A549 (cell line): Measurements from ENCODE around the gene HOMER2. TPM values are rescaled to one million over a fixed set of nuclear protein-coding genes. Genes with fewer than 3 reads are reported as not detected.

Experiments used
- ATAC-seq, 2 experiments: fragments of 200-7000 bp in 1 of 2; fragments of >200 bp in 1 of 2; cut with Nextera tagmentation in 1 of 2; cut with Tn5 transposase in 1 of 2; 3 replicates each; pipeline versions ENCODE4 v1.8.0 to v1.9.1; 2018 to 2020; ENCODE audit warnings: mild to moderate bottlenecking in 1 of 2, moderate library complexity in 1 of 2
- CTCF ChIA-PET: fragments of 300-600 bp; sonication (Branson Sonifier 250); formaldehyde crosslinking; extraction: SDS; loops from one replicate; lab custom pipeline; 2021; ENCODE audit warnings: antibody characterized with exemption, inconsistent platforms; lab: Yijun Ruan, JAX
- POLR2A ChIA-PET: fragments of 350-600 bp; formaldehyde crosslinking; extraction: SDS; loops from one replicate; lab custom pipeline; 2021; ENCODE audit warnings: antibody characterized with exemption, inconsistent platforms; lab: Yijun Ruan, JAX
- DNase-seq, 2 experiments: peaks; one replicate each; pipeline versions ENCODE4 v3.0.0 to v3.0.0-alpha.2; 2011 to 2016; ENCODE audit warnings: low read depth in 1 of 2, low spot score in 1 of 2
- FAIRE-seq: peaks from 2 replicates; lab custom pipeline; 2011; peaks lifted over from hg19 to GRCh38; lab: Jason Lieb, UNC
- H3K27ac ChIP-seq, 2 experiments: fragments of >200 bp; sonication (Bioruptor Twin); formaldehyde crosslinking; 3 replicates each; pipeline ENCODE4 v1.5.1; 2016 to 2017
- H3K4me1 ChIP-seq: fragments of >200 bp; sonication (Bioruptor Twin); formaldehyde crosslinking; 3 replicates; pipeline ENCODE4 v1.6.1; 2016
- H3K4me2 ChIP-seq: fragments of >200 bp; sonication (Bioruptor Twin); formaldehyde crosslinking; 3 replicates; pipeline ENCODE4 v1.6.1; 2016
- H3K4me3 ChIP-seq: fragments of >200 bp; sonication (Bioruptor Twin); formaldehyde crosslinking; 3 replicates; pipeline ENCODE4 v1.5.1; 2016
- H3K9me3 ChIP-seq: fragments of >200 bp; sonication (Bioruptor Twin); formaldehyde crosslinking; 3 replicates; pipeline ENCODE4 v1.6.1; 2016
- CBX2 ChIP-seq: fragments of 200-600 bp; sonication (generic); IDR thresholded peaks from 2 replicates; pipeline ENCODE4 v1.6.1; 2016; ENCODE audit warnings: low read depth, mild to moderate bottlenecking, borderline replicate concordance
- E2F6 ChIP-seq: IDR thresholded peaks from 2 replicates; pipeline ENCODE4 v1.6.1; 2012; ENCODE audit warnings: low read depth, borderline replicate concordance
- EHMT2 ChIP-seq: fragments of 200-600 bp; sonication (generic); IDR thresholded peaks from 2 replicates; pipeline ENCODE4 v1.6.1; 2016; ENCODE audit warnings: antibody characterized with exemption, low read depth, mild to moderate bottlenecking, moderate library complexity
- ESRRA ChIP-seq: fragments of 150-350 bp; IDR thresholded peaks from 2 replicates; pipeline ENCODE4 v1.6.1; 2014; ENCODE audit warnings: mild to moderate bottlenecking, low read length, borderline replicate concordance
- FOSL2 ChIP-seq, 2 experiments: fragments of 450-650 bp in 1 of 2; fragments of >200 bp in 1 of 2; sonication (Bioruptor Twin) in 1 of 2; formaldehyde crosslinking; IDR thresholded peaks; 2 replicates each; pipeline versions ENCODE4 v1.5.0 to v1.6.1; 2016 to 2020; ENCODE audit warnings: mild to moderate bottlenecking in 1 of 2, moderate library complexity in 1 of 2
- HES2 ChIP-seq: fragments of >200 bp; sonication (Bioruptor Twin); formaldehyde crosslinking; IDR thresholded peaks from 2 replicates; pipeline ENCODE4 v1.6.1; 2016
- JUN ChIP-seq, 2 experiments: fragments of >200 bp; sonication (Bioruptor Twin); formaldehyde crosslinking; IDR thresholded peaks; 2 replicates in 1 of 2; 3 replicates in 1 of 2; pipeline ENCODE4 v1.6.1; 2016 to 2017
- MAFK ChIP-seq: fragments of 450-650 bp; IDR thresholded peaks from 2 replicates; pipeline ENCODE4 v1.6.1; 2014; ENCODE audit not compliant: partially characterized antibody
- POLR2A ChIP-seq: IDR thresholded peaks from 2 replicates; pipeline ENCODE4 v1.6.1; 2012; ENCODE audit warnings: mild to moderate bottlenecking, low read length
- POLR2AphosphoS2 ChIP-seq: conservative IDR thresholded peaks from 2 replicates; pipeline ENCODE4 v1.6.1; 2012; ENCODE audit warnings: low read length, improper control_type of control experiment, inconsistent platforms
- TFCP2L1 ChIP-seq: fragments of 250-450 bp; sonication (Bioruptor Pico); IDR thresholded peaks from 2 replicates; pipeline ENCODE4 v1.5.0; 2021; ENCODE audit warnings: mild to moderate bottlenecking
- ZFP36 ChIP-seq: fragments of 450-650 bp; IDR thresholded peaks from 2 replicates; pipeline ENCODE4 v1.6.1; 2014; ENCODE audit warnings: borderline replicate concordance; ENCODE audit not compliant: partially characterized antibody
- ZNF302 ChIP-seq: fragments of 250-450 bp; sonication (Bioruptor Pico); IDR thresholded peaks from 2 replicates; pipeline ENCODE4 v1.9.0; 2021; ENCODE audit warnings: inconsistent platforms, mild to moderate bottlenecking, moderate library complexity
- ZSCAN20 ChIP-seq: fragments of 250-450 bp; sonication (Bioruptor Pico); IDR thresholded peaks from 2 replicates; pipeline ENCODE4 v1.8.0; 2022; ENCODE audit warnings: mild to moderate bottlenecking, moderate library complexity
- WGBS: methylation state at CpG from one replicate; pipeline ENCODE4 v1.1.6; 2017; ENCODE audit errors: missing lambda C conversion rate; 5-methylcytosine and 5-hydroxymethylcytosine counted together
- polyA plus RNA-seq, 4 experiments: library from polyadenylated mRNA; depleted of rRNA in 3 of 4; stranded (reverse); fragments of >200 nt; fragmentation: RNase III in 1 of 4; extraction: RNeasy Plus Mini Kit Qiagen cat#74134 plus additional on column Dnase treatment in 1 of 4; gene quantifications; 2 replicates in 3 of 4; 3 replicates in 1 of 4; pipeline ENCODE4 v1.2.3, GENCODE V29; 2011 to 2017
- TF ChIP-seq, protein P1 (sequence below): IDR thresholded peaks from 2 replicates; pipeline ENCODE4 v1.6.1; 2012

Gene HOMER2
- polyA plus RNA-seq, 2 of the 4 experiments (the other 2 are of a cell fraction) = 9.4 to 15.4 TPM

GRCh38 chr15:82881747-82882146, 70.8 kb downstream of the HOMER2 start:
- 87% methylated on average over 2 of the region's 2 CpGs for WGBS
- Histone ChIP-seq H3K4me2 (no peak overlapping the region), H3K9me3 (no peaks in the 10 kb centered on the region), H3K27ac (no peak overlapping the region), H3K4me3 (no peak overlapping the region), H3K4me1 (no peaks in the 10 kb centered on the region)
- ATAC-seq (0 out of 6 replicates have a peak, but pooled peaks of 1 of the 2 experiments have one; percentile 34), DNase-seq (no peak), FAIRE-seq (no peak)
- no peak for TF ChIP-seq FOSL2 (IDR thresholded peaks at IDR 0.05)
- no peak for TF ChIP-seq FOSL2 (CRISPR knock-in tag; IDR thresholded peaks at IDR 0.05)
- CTCF ChIA-PET = interaction anchor here (0.6 kb wide), 1 partner anchor 51 kb away, joined by 3 read pairs; no protein-coding TSS in a partner anchor
- POLR2A ChIA-PET = no interaction called here

DNA sequence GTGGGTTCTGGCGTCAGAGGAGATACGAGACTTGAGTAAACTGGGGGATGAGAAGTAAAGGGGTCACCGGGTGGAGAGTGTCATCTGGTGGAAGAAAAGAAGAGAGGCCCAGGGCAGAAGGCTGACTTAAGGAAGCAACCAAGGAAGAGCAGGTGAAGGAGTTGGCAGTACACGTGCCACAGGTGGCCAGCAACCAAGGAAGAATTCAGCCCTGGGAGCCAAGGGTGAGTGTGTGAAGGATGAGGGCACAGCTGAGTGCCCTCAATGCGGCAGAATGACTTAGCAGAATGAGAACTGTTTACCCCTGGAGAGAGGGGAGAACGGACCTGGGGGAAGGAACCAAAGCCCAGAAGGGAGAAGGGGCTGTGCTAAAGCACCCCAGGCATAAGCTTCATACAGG, 71.8 kb downstream of the HOMER2 start:
- 65% methylated on average over 6 of the region's 6 CpGs for WGBS
- Histone ChIP-seq H3K27ac (no peak overlapping the region), H3K9me3 (no peaks in the 10 kb centered on the region), H3K4me1 (no peaks in the 10 kb centered on the region), H3K4me3 (no peak overlapping the region), H3K4me2 (no peak overlapping the region)
- DNase-seq = no peak
- ChIA-PET CTCF (interaction anchor here (0.5 kb wide), 1 partner anchor 85 kb away, joined by 3 read pairs; no protein-coding TSS in a partner anchor), POLR2A (no interaction called here)
- ATAC-seq = peak in 1 of 2 experiments; percentile 13; a peak in 1 of 6 replicates
- FAIRE-seq = no peak
- no peak for TF ChIP-seq ZFP36

DNA sequence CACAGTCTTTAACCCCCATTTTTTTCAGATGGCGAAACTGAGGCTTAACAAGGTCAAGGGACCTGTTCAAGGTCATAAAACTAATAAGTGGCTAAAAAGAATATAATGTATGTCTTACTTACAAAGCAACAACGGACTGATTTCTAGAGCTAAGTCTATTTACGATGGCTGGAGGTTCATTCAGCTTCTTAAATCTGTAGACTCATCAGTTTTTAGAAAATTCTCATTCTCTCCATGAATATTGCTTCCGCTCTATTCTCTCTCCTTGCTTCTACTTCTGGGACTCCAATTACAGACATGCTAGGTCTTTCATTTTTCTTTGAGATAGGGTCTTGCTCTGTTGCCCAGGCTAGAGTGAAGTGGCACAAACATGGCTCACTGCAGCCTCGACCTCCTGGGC, 74.2 kb downstream of the HOMER2 start:
- Histone ChIP-seq H3K27ac (no peak overlapping the region), H3K4me2 (no peak overlapping the region), H3K4me3 (no peak overlapping the region), H3K4me1 (no peaks in the 10 kb centered on the region), H3K9me3 (no peaks in the 10 kb centered on the region)
- ChIA-PET POLR2A (no interaction called here), CTCF (interaction anchor here (1.2 kb wide), 2 partner anchors 17 to 30 kb away, joined by 3 read pairs; no protein-coding TSS in a partner anchor)
- DNase-seq (no peak), ATAC-seq (no peak), FAIRE-seq (no peak)
- no peak for TF ChIP-seq E2F6
- TF ChIP-seq MAFK = peak; percentile 70
- TF ChIP-seq TFCP2L1 (CRISPR knock-in tag) = no peak
- 50% methylated on average over 5 of the region's 5 CpGs for WGBS

- H3K27ac ChIP-seq = no peak overlapping the region
- no peak overlapping the region for H3K4me3 ChIP-seq
- TF ChIP-seq CBX2 (no peak), HES2 (no peak), ZSCAN20 (CRISPR knock-in tag) (no peak), EHMT2 (no peak), ZNF302 (CRISPR knock-in tag) (no peak), JUN (IDR thresholded peaks at IDR 0.05) (no peak), POLR2A (no peak), MAFK (no peak), POLR2AphosphoS2 (no peak), ESRRA (no peak)
- TF ChIP-seq, protein P1, sequence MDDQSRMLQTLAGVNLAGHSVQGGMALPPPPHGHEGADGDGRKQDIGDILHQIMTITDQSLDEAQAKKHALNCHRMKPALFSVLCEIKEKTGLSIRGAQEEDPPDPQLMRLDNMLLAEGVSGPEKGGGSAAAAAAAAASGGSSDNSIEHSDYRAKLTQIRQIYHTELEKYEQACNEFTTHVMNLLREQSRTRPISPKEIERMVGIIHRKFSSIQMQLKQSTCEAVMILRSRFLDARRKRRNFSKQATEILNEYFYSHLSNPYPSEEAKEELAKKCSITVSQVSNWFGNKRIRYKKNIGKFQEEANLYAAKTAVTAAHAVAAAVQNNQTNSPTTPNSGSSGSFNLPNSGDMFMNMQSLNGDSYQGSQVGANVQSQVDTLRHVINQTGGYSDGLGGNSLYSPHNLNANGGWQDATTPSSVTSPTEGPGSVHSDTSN = no peak
- ChIA-PET CTCF (interaction anchor here (1.2 kb wide), 2 partner anchors 17 to 29 kb away, joined by 3 read pairs; no protein-coding TSS in a partner anchor), POLR2A (no interaction called here)
- WGBS = 73% methylated on average over 2 of the region's 2 CpGs
- ATAC-seq (no peak), DNase-seq (no peak), FAIRE-seq (no peak)
- no peak overlapping the region for H3K4me2 ChIP-seq
- no peaks in the 10 kb centered on the region for H3K4me1 ChIP-seq
- no peaks in the 10 kb centered on the region for H3K9me3 ChIP-seq
Measured at GRCh38 chr15:82877825-82878224, 74.7 kb downstream of the HOMER2 start.
